Measurements from ENCODE around the gene TRIM14. TPM values are rescaled to one million over a fixed set of nuclear protein-coding genes. Genes with fewer than 3 reads are reported as not detected.

Gene TRIM14
- total and polyA plus RNA-seq, 7 experiments from 2014 or later = 54.1 to 114 (median 79.7) TPM

- H3K9me3 Mint-ChIP-seq = peaks cover 0 to 2% (median 0%) of the 10 kb centered on the region in 11 donors
- CTCF ChIA-PET = interaction anchor here (0.5 to 1.9 kb wide), 4 partner anchors 54 to 194 kb away, joined by 3 to 6 read pairs (median 4); no protein-coding TSS in a partner anchor
- H3K4me3 Mint-ChIP-seq = no peak overlapping the region
- H3K36me3 Mint-ChIP-seq = peaks cover 4 to 16% (median 8%) of the 10 kb centered on the region in 5 donors
- intact Hi-C loops (cut with micrococcal nuclease) = loop anchor here (5.0 to 10.0 kb wide), 2 partner anchors 122 to 724 kb away; partner anchors contain the start of genes ANKS6 (in 1 of the 2) and CORO2A (in 1 of the 2)
- Histone ChIP-seq H3K36me3 (ENCODE audit: control insufficient read depth in 2 of 3, insufficient read depth in 3 of 3, low read length in 3 of 3) (no peaks in the 10 kb centered on the region), H3K27me3 (ENCODE audit: control insufficient read depth in 2 of 2, insufficient read depth in 2 of 2, low read length in 2 of 2) (no peaks in the 10 kb centered on the region), H3K4me3 (ENCODE audit: low read length) (no peak overlapping the region), H3K27ac (ENCODE audit: low read depth, low read length) (no peak overlapping the region), H3K9me3 (ENCODE audit: control insufficient read depth in 2 of 3, low read length in 3 of 3) (no peaks in the 10 kb centered on the region), H3K4me1 (ENCODE audit: control insufficient read depth in 2 of 2, insufficient read depth in 2 of 2, low read length in 2 of 2) (peaks cover 17 to 18% of the 10 kb centered on the region in 2 donors)
- POLR2A ChIA-PET = interaction anchor here (1.5 kb wide), 1 partner anchor 31 kb away, joined by 5 read pairs; no protein-coding TSS in a partner anchor
- peaks cover 0 to 36% (median 27%) of the 10 kb centered on the region in 7 donors for H3K4me1 Mint-ChIP-seq
- ATAC-seq (no peak), DNase-seq (no peak)
- peak overlapping the region in 1 of 9 donors; percentile 7 for H3K27ac Mint-ChIP-seq
- H3K27me3 Mint-ChIP-seq = no peaks in the 10 kb centered on the region
These were observed 48.3 kb downstream of the TRIM14 start for GRCh38 chr9:98070704-98071103.

- peaks cover 0 to 1% (median 0%) of the 10 kb centered on the region in 11 donors for H3K9me3 Mint-ChIP-seq
- H3K4me3 Mint-ChIP-seq = no peak overlapping the region
- ChIA-PET CTCF (no interaction called here), POLR2A (no interaction called here)
- peaks cover 0 to 24% (median 16%) of the 10 kb centered on the region in 7 donors for H3K4me1 Mint-ChIP-seq
- H3K36me3 Mint-ChIP-seq = peaks cover 4 to 22% (median 12%) of the 10 kb centered on the region in 5 donors
- Histone ChIP-seq H3K27ac (ENCODE audit: low read depth, low read length) (no peak overlapping the region), H3K27me3 (ENCODE audit: control insufficient read depth in 2 of 2, insufficient read depth in 2 of 2, low read length in 2 of 2) (no peaks in the 10 kb centered on the region), H3K36me3 (ENCODE audit: control insufficient read depth in 2 of 3, insufficient read depth in 3 of 3, low read length in 3 of 3) (peaks cover 0 to 5% (median 5%) of the 10 kb centered on the region in 3 experiments), H3K4me1 (ENCODE audit: control insufficient read depth in 2 of 2, insufficient read depth in 2 of 2, low read length in 2 of 2) (peaks cover 6% of the 10 kb centered on the region in 2 donors), H3K9me3 (ENCODE audit: control insufficient read depth in 2 of 3, low read length in 3 of 3) (no peaks in the 10 kb centered on the region), H3K4me3 (ENCODE audit: low read length) (no peak overlapping the region)
- H3K27ac Mint-ChIP-seq = no peak overlapping the region
- ATAC-seq (no peak), DNase-seq (no peak)
- intact Hi-C loops (cut with micrococcal nuclease) = no loop called here
- no peaks in the 10 kb centered on the region for H3K27me3 Mint-ChIP-seq
These were observed 49.5 kb downstream of the TRIM14 start for GRCh38 chr9:98069551-98069950.

GRCh38 chr9:98067184-98067583, 51.8 kb downstream of the TRIM14 start:
- Histone ChIP-seq H3K27ac (ENCODE audit: low read depth, low read length) (no peak overlapping the region), H3K4me3 (ENCODE audit: low read length) (no peak overlapping the region), H3K4me1 (ENCODE audit: control insufficient read depth in 2 of 2, insufficient read depth in 2 of 2, low read length in 2 of 2) (no peaks in the 10 kb centered on the region), H3K36me3 (ENCODE audit: control insufficient read depth in 2 of 3, insufficient read depth in 3 of 3, low read length in 3 of 3) (peaks cover 0 to 13% (median 7%) of the 10 kb centered on the region in 3 experiments), H3K27me3 (ENCODE audit: control insufficient read depth in 2 of 2, insufficient read depth in 2 of 2, low read length in 2 of 2) (no peaks in the 10 kb centered on the region), H3K9me3 (ENCODE audit: control insufficient read depth in 2 of 3, low read length in 3 of 3) (no peaks in the 10 kb centered on the region)
- H3K27ac Mint-ChIP-seq = peak overlapping the region in 2 of 9 donors; percentile 21 to 38
- DNase-seq (no peak), ATAC-seq (no peak)
- peaks cover 3 to 24% (median 10%) of the 10 kb centered on the region in 7 donors for H3K4me1 Mint-ChIP-seq
- H3K36me3 Mint-ChIP-seq = peaks cover 4 to 32% (median 21%) of the 10 kb centered on the region in 5 donors
- POLR2A ChIA-PET = no interaction called here
- no peaks in the 10 kb centered on the region for H3K27me3 Mint-ChIP-seq
- no peaks in the 10 kb centered on the region for H3K9me3 Mint-ChIP-seq
- intact Hi-C loops (cut with micrococcal nuclease) = no loop called here
- CTCF ChIA-PET = interaction anchor here (0.6 kb wide), 1 partner anchor 102 kb away, joined by 3 read pairs; no protein-coding TSS in a partner anchor
- no peak overlapping the region for H3K4me3 Mint-ChIP-seq

GRCh38 chr9:98066235-98066634, 52.8 kb downstream of the TRIM14 start:
- Mint-ChIP-seq H3K4me3 (no peak overlapping the region), H3K36me3 (peaks cover 4 to 32% (median 22%) of the 10 kb centered on the region in 5 donors), H3K27me3 (no peaks in the 10 kb centered on the region), H3K27ac (no peak overlapping the region), H3K9me3 (no peaks in the 10 kb centered on the region), H3K4me1 (peaks cover 3 to 20% (median 10%) of the 10 kb centered on the region in 7 donors)
- ChIA-PET POLR2A (no interaction called here), CTCF (interaction anchor here (0.5 kb wide), 1 partner anchor 32 kb away, joined by 3 read pairs; no protein-coding TSS in a partner anchor)
- intact Hi-C loops (cut with micrococcal nuclease) = no loop called here
- no peak overlapping the region for H3K27ac ChIP-seq (ENCODE audit: low read depth, low read length)
- no peaks in the 10 kb centered on the region for H3K9me3 ChIP-seq (ENCODE audit: control insufficient read depth in 2 of 3, low read length in 3 of 3)
- peaks cover 0 to 18% (median 7%) of the 10 kb centered on the region in 3 experiments for H3K36me3 ChIP-seq (ENCODE audit: control insufficient read depth in 2 of 3, insufficient read depth in 3 of 3, low read length in 3 of 3)
- no peak for ATAC-seq
- H3K4me1 ChIP-seq (ENCODE audit: control insufficient read depth in 2 of 2, insufficient read depth in 2 of 2, low read length in 2 of 2) = no peaks in the 10 kb centered on the region
- H3K27me3 ChIP-seq (ENCODE audit: control insufficient read depth in 2 of 2, insufficient read depth in 2 of 2, low read length in 2 of 2) = no peaks in the 10 kb centered on the region
- no peak for DNase-seq
- no peak overlapping the region for H3K4me3 ChIP-seq (ENCODE audit: low read length)

GRCh38 chr9:98064623-98065392, 54.2 kb downstream of the TRIM14 start:
- Histone ChIP-seq H3K27ac (ENCODE audit: low read depth, low read length) (no peak overlapping the region), H3K4me1 (ENCODE audit: control insufficient read depth in 2 of 2, insufficient read depth in 2 of 2, low read length in 2 of 2) (no peaks in the 10 kb centered on the region), H3K27me3 (ENCODE audit: control insufficient read depth in 2 of 2, insufficient read depth in 2 of 2, low read length in 2 of 2) (no peaks in the 10 kb centered on the region), H3K36me3 (ENCODE audit: control insufficient read depth in 2 of 3, insufficient read depth in 3 of 3, low read length in 3 of 3) (peaks cover 0 to 25% (median 7%) of the 10 kb centered on the region in 3 experiments), H3K9me3 (ENCODE audit: control insufficient read depth in 2 of 3, low read length in 3 of 3) (no peaks in the 10 kb centered on the region), H3K4me3 (ENCODE audit: low read length) (no peak overlapping the region)
- Mint-ChIP-seq H3K4me3 (no peak overlapping the region), H3K9me3 (peaks cover 0 to 2% (median 0%) of the 10 kb centered on the region in 11 donors), H3K4me1 (peaks cover 5 to 22% (median 10%) of the 10 kb centered on the region in 7 donors), H3K36me3 (peaks cover 9 to 39% (median 27%) of the 10 kb centered on the region in 5 donors), H3K27ac (peak overlapping the region in 1 of 9 donors; percentile 30), H3K27me3 (no peaks in the 10 kb centered on the region)
- intact Hi-C loops (cut with micrococcal nuclease) = no loop called here
- CTCF ChIA-PET = interaction anchor here (0.8 kb wide), 1 partner anchor 19 kb away, joined by 3 read pairs; no protein-coding TSS in a partner anchor
- ATAC-seq (no peak), DNase-seq (no peak)
- POLR2A ChIA-PET = interaction anchor here (0.6 to 0.9 kb wide), 3 partner anchors 25 to 191 kb away, joined by 3 to 4 read pairs (median 3); partner anchors contain the start of gene TBC1D2

GRCh38 chr9:98062161-98062560, 56.9 kb downstream of the TRIM14 start:
- H3K27ac Mint-ChIP-seq = peak overlapping the region in 5 of 9 donors; percentile 21 to 48 (median 25)
- Histone ChIP-seq H3K4me1 (ENCODE audit: control insufficient read depth in 2 of 2, insufficient read depth in 2 of 2, low read length in 2 of 2) (peaks cover 4 to 15% of the 10 kb centered on the region in 2 donors), H3K4me3 (ENCODE audit: low read length) (no peak overlapping the region), H3K9me3 (ENCODE audit: control insufficient read depth in 2 of 3, low read length in 3 of 3) (no peaks in the 10 kb centered on the region), H3K27me3 (ENCODE audit: control insufficient read depth in 2 of 2, insufficient read depth in 2 of 2, low read length in 2 of 2) (no peaks in the 10 kb centered on the region), H3K27ac (ENCODE audit: low read depth, low read length) (no peak overlapping the region), H3K36me3 (ENCODE audit: control insufficient read depth in 2 of 3, insufficient read depth in 3 of 3, low read length in 3 of 3) (peaks cover 0 to 25% (median 7%) of the 10 kb centered on the region in 3 experiments)
- no peaks in the 10 kb centered on the region for H3K27me3 Mint-ChIP-seq
- no peak for ATAC-seq
- H3K4me3 Mint-ChIP-seq = no peak overlapping the region
- H3K9me3 Mint-ChIP-seq = peaks cover 0 to 2% (median 0%) of the 10 kb centered on the region in 11 donors
- intact Hi-C loops (cut with micrococcal nuclease) = no loop called here
- CTCF ChIA-PET = no interaction called here
- POLR2A ChIA-PET = no interaction called here
- H3K4me1 Mint-ChIP-seq = peaks cover 9 to 32% (median 23%) of the 10 kb centered on the region in 7 donors
- H3K36me3 Mint-ChIP-seq = peaks cover 9 to 38% (median 24%) of the 10 kb centered on the region in 5 donors
- no peak for DNase-seq
